Right lobe of liver (tissue), 4 donors: Measurements from ENCODE around the gene MIER2.

ENCODE experiments used
- POLR2A ChIP-seq: fragments of 450-650 bp; IDR thresholded peaks from one replicate; pipeline ENCODE4 v1.6.1; 2017; ENCODE audit warnings: antibody characterized with exemption, mild to moderate bottlenecking
- TF ChIP-seq, protein P1 (sequence below), 4 donors: fragments of 200-600 bp in 3 of 4; fragments of 450-650 bp in 1 of 4; IDR thresholded peaks; one replicate each; pipeline versions ENCODE4 v1.5.1 to v1.8.0; 2016 to 2022; ENCODE audit warnings: antibody characterized with exemption in 4 of 4, mild to moderate bottlenecking in 2 of 4
- donor health status: DM: no; HTN: no; CAD: no.
- donor health status: DM: no; HTN: no; CAD: no.
- donor health status: DM: no; HTN: yes; CAD: no.

DNA sequence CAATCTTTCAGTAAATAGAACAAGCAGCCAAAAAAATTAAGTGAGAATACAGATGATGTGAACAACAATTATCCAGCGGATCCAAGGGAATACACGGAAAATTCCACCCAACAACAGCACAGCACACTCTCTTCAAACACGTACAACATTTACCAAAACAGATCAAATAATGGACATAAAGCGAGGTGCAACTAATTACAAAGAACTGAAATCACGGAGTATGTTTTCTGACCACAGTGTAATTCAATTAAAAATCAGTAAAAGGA lies 26.2 kb downstream of the MIER2 start:
- no peak for TF ChIP-seq POLR2A
- TF ChIP-seq, protein P1, sequence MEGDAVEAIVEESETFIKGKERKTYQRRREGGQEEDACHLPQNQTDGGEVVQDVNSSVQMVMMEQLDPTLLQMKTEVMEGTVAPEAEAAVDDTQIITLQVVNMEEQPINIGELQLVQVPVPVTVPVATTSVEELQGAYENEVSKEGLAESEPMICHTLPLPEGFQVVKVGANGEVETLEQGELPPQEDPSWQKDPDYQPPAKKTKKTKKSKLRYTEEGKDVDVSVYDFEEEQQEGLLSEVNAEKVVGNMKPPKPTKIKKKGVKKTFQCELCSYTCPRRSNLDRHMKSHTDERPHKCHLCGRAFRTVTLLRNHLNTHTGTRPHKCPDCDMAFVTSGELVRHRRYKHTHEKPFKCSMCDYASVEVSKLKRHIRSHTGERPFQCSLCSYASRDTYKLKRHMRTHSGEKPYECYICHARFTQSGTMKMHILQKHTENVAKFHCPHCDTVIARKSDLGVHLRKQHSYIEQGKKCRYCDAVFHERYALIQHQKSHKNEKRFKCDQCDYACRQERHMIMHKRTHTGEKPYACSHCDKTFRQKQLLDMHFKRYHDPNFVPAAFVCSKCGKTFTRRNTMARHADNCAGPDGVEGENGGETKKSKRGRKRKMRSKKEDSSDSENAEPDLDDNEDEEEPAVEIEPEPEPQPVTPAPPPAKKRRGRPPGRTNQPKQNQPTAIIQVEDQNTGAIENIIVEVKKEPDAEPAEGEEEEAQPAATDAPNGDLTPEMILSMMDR (IDR thresholded peaks at IDR 0.05), result no peak
